Measurements from ENCODE around the gene SEBOX.

GRCh38 chr17:28413804-28414203 is 48.8 kb upstream of the SEBOX start:
- TF ChIP-seq CTCF (IDR thresholded peaks at IDR 0.05), result no peak
- TF ChIP-seq EZH2 (IDR thresholded peaks at IDR 0.05; ENCODE audit: borderline replicate concordance, insufficient read depth, low read depth, low read length, poor library complexity, severe bottlenecking), result no peak

Data from B cell (primary cell).